KMS-11 (cell line): ENCODE measurements around the gene DDA1.

Experiments
- H2AFZ ChIP-seq: fragments of 200-600 bp; sonication (generic); 2 replicates; pipeline ENCODE4 v1.6.1; 2016; ENCODE audit warnings: antibody characterized with exemption, mixed run types, low read depth
- H3K27ac ChIP-seq: fragments of 200-600 bp; sonication (generic); 2 replicates; pipeline ENCODE4 v1.6.1; 2016; ENCODE audit warnings: mild to moderate bottlenecking, mixed run types
- H3K27me3 ChIP-seq: fragments of 200-600 bp; sonication (generic); 2 replicates; pipeline ENCODE4 v1.6.1; 2017; ENCODE audit warnings: mild to moderate bottlenecking, low read depth, mixed run types, moderate library complexity; ENCODE audit not compliant: insufficient read depth
- H3K36me3 ChIP-seq: fragments of 200-600 bp; sonication (generic); 2 replicates; pipeline ENCODE4 v1.6.1; 2017; ENCODE audit warnings: mild to moderate bottlenecking, mixed run types; ENCODE audit not compliant: insufficient read depth
- H3K4me1 ChIP-seq: fragments of 200-600 bp; sonication (generic); 2 replicates; pipeline ENCODE4 v1.6.1; 2016; ENCODE audit warnings: mild to moderate bottlenecking, low read depth, mixed run types; ENCODE audit not compliant: poor library complexity, severe bottlenecking
- H3K4me2 ChIP-seq: fragments of 200-600 bp; sonication (generic); 2 replicates; pipeline ENCODE4 v1.7.0; 2016; ENCODE audit warnings: mild to moderate bottlenecking, mixed run types
- H3K4me3 ChIP-seq: fragments of 200-600 bp; sonication (generic); IDR thresholded peaks from 2 replicates; pipeline ENCODE4 v1.6.1; 2017; ENCODE audit warnings: low read depth, low read length, mixed read lengths; ENCODE audit not compliant: insufficient read depth
- H3K79me2 ChIP-seq: fragments of 200-600 bp; sonication (generic); 2 replicates; pipeline ENCODE4 v1.6.1; 2016; ENCODE audit warnings: low read depth, mixed run types; ENCODE audit not compliant: insufficient read depth
- H3K9ac ChIP-seq: fragments of 200-600 bp; sonication (generic); 2 replicates; pipeline ENCODE4 v1.6.1; 2016; ENCODE audit warnings: mild to moderate bottlenecking, mixed run types
- H4K20me1 ChIP-seq: fragments of 200-600 bp; sonication (generic); 2 replicates; pipeline ENCODE4 v1.6.1; 2016; ENCODE audit warnings: mild to moderate bottlenecking, mixed run types; ENCODE audit not compliant: insufficient read depth
- TF ChIP-seq, protein P1 (sequence below): fragments of 200-600 bp; sonication (generic); conservative IDR thresholded peaks from 2 replicates; pipeline ENCODE4 v1.6.1; 2017; ENCODE audit warnings: low read depth, mild to moderate bottlenecking, antibody characterized with exemption, low read length, moderate library complexity, mixed read lengths

Gene DDA1

DNA sequence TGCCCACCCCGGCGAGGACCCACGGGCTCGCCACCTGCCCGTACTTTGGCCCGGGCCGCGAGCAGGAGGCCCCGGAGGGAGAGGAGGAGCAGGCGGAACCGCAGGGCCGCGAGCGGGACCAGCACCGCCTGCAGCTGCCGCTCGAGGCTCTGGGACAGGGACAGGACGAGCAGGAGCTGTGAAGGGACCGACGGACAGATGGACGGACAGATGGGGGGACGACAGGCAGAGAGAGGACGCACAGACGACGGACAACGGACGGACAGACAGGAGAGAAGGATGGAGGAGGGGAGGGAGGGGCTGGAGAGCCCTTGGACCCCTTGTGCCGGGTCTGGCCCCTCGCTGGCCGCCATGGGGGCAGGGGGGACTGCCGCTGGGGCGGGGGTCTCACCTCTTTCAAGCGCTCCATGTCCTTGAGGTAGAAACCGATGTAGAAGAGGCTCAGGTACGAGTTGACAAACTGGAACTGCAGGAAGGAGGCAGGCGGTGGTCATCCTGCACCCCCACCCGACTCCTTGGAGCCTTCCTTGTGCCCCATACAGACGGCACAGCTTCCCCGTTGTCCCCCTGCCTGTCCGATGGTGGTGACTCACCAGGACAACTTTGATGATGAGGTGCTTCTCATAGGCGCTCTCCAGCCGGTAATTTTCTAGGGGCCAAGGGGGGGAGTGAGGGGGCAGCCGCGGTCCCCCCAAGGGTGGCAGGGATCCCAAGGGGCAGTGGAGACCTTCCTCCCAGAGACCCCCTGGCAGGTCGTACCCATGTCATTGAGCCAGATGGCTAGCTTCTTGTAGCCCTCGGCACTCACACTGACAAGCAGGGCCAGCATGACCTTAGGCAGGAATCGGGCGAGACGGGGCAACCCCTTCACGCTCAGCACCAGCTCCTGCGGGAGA is 20.3 kb downstream of the DDA1 start:
- Histone ChIP-seq H3K4me2 (no peak overlapping the region), H3K79me2 (no peaks in the 10 kb centered on the region), H2AFZ (no peak overlapping the region), H3K4me3 (no peak overlapping the region), H3K27me3 (no peaks in the 10 kb centered on the region), H3K36me3 (no peaks in the 10 kb centered on the region), H3K4me1 (peaks cover 5% of the 10 kb centered on the region), H3K9ac (no peak overlapping the region), H3K27ac (no peak overlapping the region), H4K20me1 (no peaks in the 10 kb centered on the region)
- TF ChIP-seq, protein P1, sequence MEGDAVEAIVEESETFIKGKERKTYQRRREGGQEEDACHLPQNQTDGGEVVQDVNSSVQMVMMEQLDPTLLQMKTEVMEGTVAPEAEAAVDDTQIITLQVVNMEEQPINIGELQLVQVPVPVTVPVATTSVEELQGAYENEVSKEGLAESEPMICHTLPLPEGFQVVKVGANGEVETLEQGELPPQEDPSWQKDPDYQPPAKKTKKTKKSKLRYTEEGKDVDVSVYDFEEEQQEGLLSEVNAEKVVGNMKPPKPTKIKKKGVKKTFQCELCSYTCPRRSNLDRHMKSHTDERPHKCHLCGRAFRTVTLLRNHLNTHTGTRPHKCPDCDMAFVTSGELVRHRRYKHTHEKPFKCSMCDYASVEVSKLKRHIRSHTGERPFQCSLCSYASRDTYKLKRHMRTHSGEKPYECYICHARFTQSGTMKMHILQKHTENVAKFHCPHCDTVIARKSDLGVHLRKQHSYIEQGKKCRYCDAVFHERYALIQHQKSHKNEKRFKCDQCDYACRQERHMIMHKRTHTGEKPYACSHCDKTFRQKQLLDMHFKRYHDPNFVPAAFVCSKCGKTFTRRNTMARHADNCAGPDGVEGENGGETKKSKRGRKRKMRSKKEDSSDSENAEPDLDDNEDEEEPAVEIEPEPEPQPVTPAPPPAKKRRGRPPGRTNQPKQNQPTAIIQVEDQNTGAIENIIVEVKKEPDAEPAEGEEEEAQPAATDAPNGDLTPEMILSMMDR, result no peak

DNA sequence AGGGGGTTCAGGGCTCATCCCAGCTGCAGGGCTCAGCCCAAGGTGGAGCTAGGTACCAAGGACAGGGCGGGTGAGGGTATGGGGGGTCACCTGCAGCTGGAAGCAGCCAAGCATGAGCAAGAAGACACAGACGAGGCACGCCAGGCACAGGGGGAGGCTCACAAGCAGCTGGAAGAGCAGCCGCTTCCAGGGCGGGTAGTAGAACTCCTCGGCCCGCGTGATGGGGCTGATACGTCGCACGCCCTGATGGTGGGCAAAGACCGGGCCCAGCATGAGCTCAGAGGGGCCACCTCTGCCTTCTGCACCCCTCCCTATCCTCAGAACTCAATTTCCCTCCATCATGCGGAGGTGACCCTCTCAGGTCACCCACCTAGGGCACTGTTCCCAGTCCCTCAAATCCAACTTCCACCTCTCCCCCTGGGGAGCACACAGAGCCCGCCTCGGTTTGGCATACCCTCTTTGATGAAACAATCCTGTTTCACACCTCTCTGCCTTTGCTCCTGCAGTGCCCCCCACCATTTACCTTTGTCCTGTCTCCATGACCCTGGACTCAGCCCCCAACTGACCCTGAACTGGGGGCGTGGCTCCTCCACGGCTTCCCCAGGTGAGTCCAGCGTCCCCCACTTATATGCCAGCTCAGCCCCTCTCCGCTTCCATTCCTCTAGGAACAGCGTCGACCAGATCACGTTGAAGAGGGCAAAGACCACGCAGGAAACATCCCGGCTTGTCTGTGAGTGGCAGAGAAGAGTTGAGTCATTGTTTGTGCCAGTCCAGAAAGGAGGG is 21.1 kb downstream of the DDA1 start:
- Histone ChIP-seq H3K4me3 (no peak overlapping the region), H3K9ac (no peak overlapping the region), H3K27me3 (no peaks in the 10 kb centered on the region), H4K20me1 (no peaks in the 10 kb centered on the region), H3K79me2 (no peaks in the 10 kb centered on the region), H3K36me3 (no peaks in the 10 kb centered on the region), H3K4me2 (no peak overlapping the region), H2AFZ (no peak overlapping the region), H3K4me1 (peaks cover 11% of the 10 kb centered on the region), H3K27ac (no peak overlapping the region)
- TF ChIP-seq, protein P1, result no peak

DNA sequence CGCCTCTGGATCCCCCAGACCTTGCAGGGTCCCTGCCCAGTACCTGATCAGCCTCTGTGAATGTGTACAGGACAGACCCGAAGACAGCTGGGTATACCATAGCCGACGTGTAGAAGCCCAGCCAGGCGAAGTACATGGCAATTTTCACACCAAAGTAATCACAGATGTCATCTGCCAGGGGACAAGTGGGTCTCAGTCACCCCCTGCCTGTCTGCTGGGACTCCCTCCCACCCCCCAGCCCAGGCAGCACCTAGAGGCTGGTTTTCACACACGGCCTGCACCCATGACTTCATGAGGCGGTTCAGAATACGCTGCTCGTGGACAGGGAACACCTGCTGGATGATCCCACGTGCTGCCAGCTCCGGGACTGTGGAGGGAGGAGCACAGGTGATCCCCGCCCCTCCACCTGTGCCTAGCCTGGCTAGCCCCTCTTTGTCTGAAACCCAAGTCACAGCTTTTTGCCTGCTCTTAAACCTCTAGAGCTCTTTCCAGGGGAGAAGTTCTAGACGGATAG is 21.7 kb downstream of the DDA1 start:
- no peak overlapping the region for H3K4me2 ChIP-seq
- no peak overlapping the region for H3K4me3 ChIP-seq
- H3K27ac ChIP-seq, result no peak overlapping the region
- no peaks in the 10 kb centered on the region for H4K20me1 ChIP-seq
- no peak overlapping the region for H2AFZ ChIP-seq
- TF ChIP-seq, protein P1, result no peak
- H3K9ac ChIP-seq, result no peak overlapping the region
- H3K79me2 ChIP-seq, result no peaks in the 10 kb centered on the region
- peaks cover 18% of the 10 kb centered on the region for H3K4me1 ChIP-seq
- no peaks in the 10 kb centered on the region for H3K27me3 ChIP-seq
- H3K36me3 ChIP-seq, result no peaks in the 10 kb centered on the region

DNA sequence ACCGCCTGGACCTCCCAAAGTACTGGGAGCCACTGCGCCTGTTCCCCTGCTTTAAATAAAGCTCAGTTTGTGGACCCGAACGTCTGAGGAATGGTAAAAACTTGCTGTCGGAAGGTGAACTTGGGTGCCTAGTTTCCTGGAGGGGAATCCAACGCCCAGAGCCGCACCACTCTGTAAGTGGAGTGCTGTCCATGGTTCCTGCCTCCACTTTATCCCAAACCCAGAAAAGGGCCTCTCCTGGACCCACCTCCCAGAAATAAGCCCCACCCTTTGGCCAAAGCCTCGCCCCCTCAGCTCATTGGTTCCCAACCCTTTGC is 23.0 kb downstream of the DDA1 start:
- H3K9ac ChIP-seq, result no peak overlapping the region
- H3K4me3 ChIP-seq, result no peak overlapping the region
- no peak overlapping the region for H2AFZ ChIP-seq
- H3K4me1 ChIP-seq, result peaks cover 19% of the 10 kb centered on the region
- H3K79me2 ChIP-seq, result no peaks in the 10 kb centered on the region
- H3K27me3 ChIP-seq, result no peaks in the 10 kb centered on the region
- no peaks in the 10 kb centered on the region for H3K36me3 ChIP-seq
- TF ChIP-seq, protein P1, result no peak
- no peaks in the 10 kb centered on the region for H4K20me1 ChIP-seq
- H3K27ac ChIP-seq, result no peak overlapping the region
- H3K4me2 ChIP-seq, result no peak overlapping the region
